Esophagus (tissue), 2 donors: ENCODE data around the gene DSG3. TPM values are rescaled to one million over a fixed set of nuclear protein-coding genes. Genes with fewer than 3 reads are reported as not detected.

Experiments used
- polyA plus RNA-seq, 2 donors: library from polyadenylated mRNA; stranded (reverse); fragments of 200-250 nt; gene quantifications; one replicate each; pipeline ENCODE4 v1.2.3, GENCODE V29; 2013
- donor health status: healthy with polysubstance abuse.
- donor health status: Bipolar disorder and iron deficiency.

Gene DSG3
- polyA plus RNA-seq, 2 donors: 130 to 305 TPM

Other genes starting within 250 kb of the DSG3 start
- 1 to 10 TPM; 8.4 to 8.9 TPM for gene DSG1, start 129.6 kb upstream of the DSG3 start, polyA plus RNA-seq
- under 1 TPM in 1 of 2 donors, not detected in 1; 0.01 TPM for gene DSG4, start 71.0 kb upstream of the DSG3 start, polyA plus RNA-seq
- gene DSG2, start 50.4 kb downstream of the DSG3 start, polyA plus RNA-seq: 1 to 10 TPM; 3.2 to 5.8 TPM
- gene TTR, start 144.1 kb downstream of the DSG3 start, polyA plus RNA-seq: under 1 TPM; 0.13 to 0.16 TPM
- gene B4GALT6, start 236.8 kb downstream of the DSG3 start, polyA plus RNA-seq: 1 to 10 TPM; 1.2 to 2.4 TPM